Spleen (tissue), 11 donors: ENCODE results near the gene PADI4. TPM values are rescaled to one million over a fixed set of nuclear protein-coding genes. Genes with fewer than 3 reads are reported as not detected.

ENCODE experiments used
- DNase-seq: peaks from one replicate; pipeline ENCODE4 v3.0.0-alpha.2; 2020
- H3K27ac ChIP-seq, 8 donors: fragments of 200-600 bp; sonication (generic) in 7 of 8; 1 replicate in 4 of 8; 2 replicates in 4 of 8; pipeline versions ENCODE4 v1.5.0 to v1.8.0; 2016 to 2021; ENCODE audit warnings: inconsistent platforms in 4 of 8, mild to moderate bottlenecking in 4 of 8, moderate library complexity in 1 of 8
- H3K27me3 ChIP-seq, 7 donors: fragments of 200-600 bp; sonication (generic) in 6 of 7; replicated peaks in 1 of 7; 1 replicate in 4 of 7; 2 replicates in 3 of 7; pipeline versions ENCODE4 v1.5.0 to v1.8.0; 2016 to 2021; ENCODE audit warnings: inconsistent platforms in 3 of 7, mild to moderate bottlenecking in 1 of 7
- H3K36me3 ChIP-seq, 6 donors: fragments of 200-600 bp; sonication (generic) in 5 of 6; 1 replicate in 4 of 6; 2 replicates in 2 of 6; pipeline versions ENCODE4 v1.5.0 to v1.8.0; 2016 to 2021; ENCODE audit warnings: inconsistent platforms in 2 of 6
- H3K4me1 ChIP-seq, 6 donors: fragments of 200-600 bp; sonication (generic) in 5 of 6; 1 replicate in 3 of 6; 2 replicates in 3 of 6; pipeline versions ENCODE4 v1.5.0 to v1.8.0; 2016 to 2021; ENCODE audit warnings: inconsistent platforms in 3 of 6
- H3K4me3 ChIP-seq, 8 donors: fragments of 200-600 bp; sonication (generic) in 7 of 8; 1 replicate in 4 of 8; 2 replicates in 4 of 8; pipeline versions ENCODE4 v1.5.0 to v1.8.0; 2016 to 2021; ENCODE audit warnings: inconsistent platforms in 4 of 8, mild to moderate bottlenecking in 4 of 8, moderate library complexity in 2 of 8
- H3K9me3 ChIP-seq, 8 donors: fragments of 200-600 bp; sonication (generic) in 7 of 8; 1 replicate in 4 of 8; 2 replicates in 4 of 8; pipeline versions ENCODE4 v1.5.0 to v1.8.0; 2016 to 2021; ENCODE audit warnings: inconsistent platforms in 4 of 8
- POLR2A ChIP-seq, 3 donors: fragments of 450-650 bp; IDR thresholded peaks; one replicate each; pipeline ENCODE4 v1.5.1; 2017; ENCODE audit warnings: antibody characterized with exemption in 3 of 3, mild to moderate bottlenecking in 1 of 3
- POLR2AphosphoS5 ChIP-seq, 3 donors: sonication (generic); formaldehyde crosslinking; IDR thresholded peaks; one replicate each; pipeline ENCODE4 v1.5.1; 2017; ENCODE audit warnings: antibody characterized with exemption in 3 of 3
- WGBS, 5 donors: extraction: QIAGEN DNeasy Blood & Tissue Kit in 3 of 5; methylation state at CpG; one replicate each; pipeline versions ENCODE4 v1.1.5 to v1.1.7; 2013 to 2018; 5-methylcytosine and 5-hydroxymethylcytosine counted together
- intact Hi-C: fragments of 100-400 bp; cut with DNase I; formaldehyde crosslinking; loops from one replicate; pipeline ENCODE4 v1.15.0; 2023; ENCODE audit warnings: low total_unique reads
- polyA plus RNA-seq, 3 donors: library from polyadenylated mRNA; stranded (reverse); fragments of 200-250 nt; gene quantifications; one replicate each; pipeline ENCODE4 v1.2.1, GENCODE V29; 2013
- total RNA-seq, 7 donors: library from RNA; depleted of rRNA in 3 of 7; stranded (reverse); fragments of >200 nt in 3 of 7; fragmentation: NEBNext Ultra II Directional in 4 of 7; extraction: Animal tissue kit (Norgen Biotek cat#: 25700) in 4 of 7; gene quantifications; one replicate each; pipeline versions ENCODE4 v1.1.0 to v1.2.1, GENCODE V29; 2016 to 2021
- TF ChIP-seq, protein P1 (sequence below), 11 experiments: fragments of 200-600 bp in 7 of 11; fragments of 450-650 bp in 4 of 11; sonication (generic) in 4 of 11; IDR thresholded peaks in 8 of 11; conservative IDR thresholded peaks in 3 of 11; 1 replicate in 7 of 11; 2 replicates in 4 of 11; pipeline versions ENCODE4 v1.4.0 to v1.8.0; 2016 to 2021; ENCODE audit warnings: antibody characterized with exemption in 11 of 11, inconsistent platforms in 4 of 11, mild to moderate bottlenecking in 1 of 11
- donor health status: healthy with polysubstance abuse.
- donor health status: DM: no; HTN: no; CAD: no; lungs with moderate emphysema.
- donor health status: DM: no; HTN: no; CAD: no.
- donor health status: Bipolar disorder and iron deficiency.
- donor health status: healthy.
- donor health status: DM: no; HTN: no; CAD: no.
- donor health status: DM: yes; HTN: yes; CAD: no.

Gene PADI4
- total and polyA plus RNA-seq, 10 donors: 5.1 to 122 (median 19.8) TPM

DNA sequence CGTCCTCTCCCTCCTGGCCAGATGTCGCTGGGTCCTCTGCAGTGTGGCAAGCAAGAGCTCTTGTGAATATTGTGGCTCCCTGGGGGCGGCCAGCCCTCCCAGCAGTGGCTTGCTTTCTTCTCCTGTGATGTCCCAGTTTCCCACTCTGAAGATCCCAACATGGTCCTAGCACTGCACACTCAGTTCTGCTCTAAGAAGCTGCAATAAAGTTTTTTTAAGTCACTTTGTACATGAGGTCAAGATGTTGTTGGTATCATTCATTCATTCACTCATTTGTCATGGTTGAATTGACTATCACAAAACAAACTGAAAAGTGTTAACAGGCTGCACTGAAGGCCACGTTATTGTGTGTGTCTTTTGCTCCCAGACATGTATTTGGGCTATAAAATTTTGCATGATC lies 55.8 kb downstream of the PADI4 start:
- Histone ChIP-seq H3K27me3 (peaks cover 0 to 32% (median 0%) of the 10 kb centered on the region in 7 donors), H3K4me1 (peaks cover 0 to 10% (median 0%) of the 10 kb centered on the region in 6 donors), H3K4me3 (no peak overlapping the region), H3K27ac (no peak overlapping the region), H3K9me3 (peaks cover 0 to 3% (median 0%) of the 10 kb centered on the region in 8 donors), H3K36me3 (peaks cover 0 to 50% (median 4%) of the 10 kb centered on the region in 6 donors)
- DNase-seq: no peak
- 75 to 93% (median 84%) methylated on average over 4 of the region's 4 CpGs for WGBS, 5 donors
- TF ChIP-seq POLR2A (IDR thresholded peaks at IDR 0.05) (no peak), POLR2AphosphoS5 (IDR thresholded peaks at IDR 0.05) (no peak)
- TF ChIP-seq, protein P1, sequence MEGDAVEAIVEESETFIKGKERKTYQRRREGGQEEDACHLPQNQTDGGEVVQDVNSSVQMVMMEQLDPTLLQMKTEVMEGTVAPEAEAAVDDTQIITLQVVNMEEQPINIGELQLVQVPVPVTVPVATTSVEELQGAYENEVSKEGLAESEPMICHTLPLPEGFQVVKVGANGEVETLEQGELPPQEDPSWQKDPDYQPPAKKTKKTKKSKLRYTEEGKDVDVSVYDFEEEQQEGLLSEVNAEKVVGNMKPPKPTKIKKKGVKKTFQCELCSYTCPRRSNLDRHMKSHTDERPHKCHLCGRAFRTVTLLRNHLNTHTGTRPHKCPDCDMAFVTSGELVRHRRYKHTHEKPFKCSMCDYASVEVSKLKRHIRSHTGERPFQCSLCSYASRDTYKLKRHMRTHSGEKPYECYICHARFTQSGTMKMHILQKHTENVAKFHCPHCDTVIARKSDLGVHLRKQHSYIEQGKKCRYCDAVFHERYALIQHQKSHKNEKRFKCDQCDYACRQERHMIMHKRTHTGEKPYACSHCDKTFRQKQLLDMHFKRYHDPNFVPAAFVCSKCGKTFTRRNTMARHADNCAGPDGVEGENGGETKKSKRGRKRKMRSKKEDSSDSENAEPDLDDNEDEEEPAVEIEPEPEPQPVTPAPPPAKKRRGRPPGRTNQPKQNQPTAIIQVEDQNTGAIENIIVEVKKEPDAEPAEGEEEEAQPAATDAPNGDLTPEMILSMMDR (IDR thresholded peaks at IDR 0.05 in 8 of 11, conservative IDR thresholded peaks at IDR 0.05 in 3 of 11): no peak
- intact Hi-C loops: no loop called here

DNA sequence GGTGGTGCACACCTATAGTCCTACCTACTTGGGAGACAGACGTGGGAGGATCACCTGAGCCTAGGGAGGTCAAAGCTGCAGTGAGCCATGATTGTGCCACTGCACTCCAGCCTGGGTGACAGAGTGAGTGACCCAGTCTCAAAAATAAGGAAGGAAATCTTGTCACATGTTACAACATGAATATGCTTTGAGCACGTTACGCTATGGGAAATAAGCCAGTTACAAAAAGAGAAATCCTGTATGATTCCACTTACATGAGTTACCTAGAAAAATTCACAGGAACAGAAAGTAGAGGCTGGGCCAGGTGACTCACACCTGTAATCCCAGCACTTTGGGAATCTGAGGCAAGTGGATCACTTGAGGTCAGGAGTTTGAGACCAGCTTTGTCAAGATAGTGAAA lies 57.3 kb downstream of the PADI4 start:
- Histone ChIP-seq H3K36me3 (peaks cover 0 to 35% (median 0%) of the 10 kb centered on the region in 6 donors), H3K27me3 (peaks cover 0 to 38% (median 0%) of the 10 kb centered on the region in 7 donors), H3K9me3 (peaks cover 0 to 3% (median 0%) of the 10 kb centered on the region in 8 donors), H3K4me1 (peaks cover 0 to 10% (median 0%) of the 10 kb centered on the region in 6 donors), H3K27ac (peak overlapping the region in 4 of 8 donors; percentile 38 to 72 (median 58)), H3K4me3 (peak overlapping the region in 1 of 8 donors; percentile 11)
- no peak for DNase-seq
- intact Hi-C loops: no loop called here
- TF ChIP-seq POLR2AphosphoS5 (IDR thresholded peaks at IDR 0.05) (peak in 1 of 3 donors; percentile 37), POLR2A (IDR thresholded peaks at IDR 0.05) (no peak)
- TF ChIP-seq, protein P1 (IDR thresholded peaks at IDR 0.05 in 8 of 11, conservative IDR thresholded peaks at IDR 0.05 in 3 of 11): no peak
- 21 to 48% (median 30%) methylated on average over 3 of the region's 3 CpGs for WGBS, 5 donors

DNA sequence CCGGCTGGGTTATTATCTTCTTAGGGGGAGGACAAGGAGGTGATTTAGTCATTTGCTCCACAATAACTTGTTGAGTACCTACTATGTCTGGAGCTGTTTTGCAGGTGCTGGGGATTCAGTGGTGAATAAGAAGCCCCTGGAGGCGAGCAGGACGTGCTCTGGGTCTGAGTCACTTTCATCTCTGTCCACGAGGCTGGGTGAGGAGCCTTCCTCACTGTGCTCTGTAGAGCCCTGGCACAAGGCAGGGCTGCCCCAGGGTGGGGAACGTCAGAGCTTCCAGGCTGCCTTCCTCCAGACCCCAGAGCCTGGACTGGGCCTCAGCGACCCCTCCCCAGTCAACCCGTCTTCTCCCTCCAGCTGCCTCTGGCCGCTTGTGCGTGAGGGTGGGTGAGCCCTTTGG lies 61.5 kb downstream of the PADI4 start:
- Histone ChIP-seq H3K36me3 (no peaks in the 10 kb centered on the region), H3K4me3 (no peak overlapping the region), H3K9me3 (peaks cover 0 to 2% (median 0%) of the 10 kb centered on the region in 8 donors), H3K27me3 (peaks cover 0 to 37% (median 0%) of the 10 kb centered on the region in 7 donors), H3K27ac (no peak overlapping the region), H3K4me1 (peaks cover 0 to 10% (median 0%) of the 10 kb centered on the region in 6 donors)
- DNase-seq: no peak
- TF ChIP-seq POLR2AphosphoS5 (IDR thresholded peaks at IDR 0.05) (no peak), POLR2A (IDR thresholded peaks at IDR 0.05) (no peak)
- TF ChIP-seq, protein P1 (IDR thresholded peaks at IDR 0.05 in 8 of 11, conservative IDR thresholded peaks at IDR 0.05 in 3 of 11): no peak
- intact Hi-C loops: no loop called here
- WGBS, 5 donors: 60 to 78% (median 70%) methylated on average over 6 to 9 of the region's 9 CpGs

DNA sequence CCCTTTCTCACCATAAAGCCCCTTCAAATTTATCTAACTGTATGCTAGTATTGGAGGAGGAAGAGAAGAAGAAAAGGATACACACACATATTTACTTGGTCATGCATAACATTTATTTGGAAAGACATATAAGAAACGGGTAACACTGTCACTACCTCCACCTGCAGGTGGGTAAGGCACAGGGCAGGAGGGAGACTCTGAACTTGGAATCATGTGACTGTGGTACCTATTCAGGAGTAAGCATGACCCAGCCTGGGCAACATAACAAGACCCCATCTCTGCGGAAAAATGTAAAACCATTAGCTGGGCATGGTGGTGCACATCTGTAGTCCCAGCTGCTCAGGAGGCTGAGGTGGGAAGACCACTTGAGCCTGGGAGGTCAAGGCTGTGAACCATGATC lies 62.6 kb downstream of the PADI4 start:
- TF ChIP-seq, protein P1 (IDR thresholded peaks at IDR 0.05 in 8 of 11, conservative IDR thresholded peaks at IDR 0.05 in 3 of 11): peak in 1 of 11 experiments; percentile 9
- TF ChIP-seq POLR2AphosphoS5 (IDR thresholded peaks at IDR 0.05): no peak
- H3K36me3 ChIP-seq: no peaks in the 10 kb centered on the region
- H3K9me3 ChIP-seq: no peaks in the 10 kb centered on the region
- H3K4me3 ChIP-seq: no peak overlapping the region
- no peak overlapping the region for H3K27ac ChIP-seq
- H3K4me1 ChIP-seq: peaks cover 0 to 2% (median 0%) of the 10 kb centered on the region in 6 donors
- intact Hi-C loops: no loop called here
- H3K27me3 ChIP-seq: peaks cover 0 to 36% (median 0%) of the 10 kb centered on the region in 7 donors
- DNase-seq: no peak
- 43 to 54% (median 50%) methylated on average over 2 of the region's 2 CpGs for WGBS, 5 donors
